Measurements from ENCODE around the gene MAN1C1.

MAN1C1 gene

GRCh38 chr1:25571522-25571970 lies 45.0 kb upstream of the MAN1C1 start:
- TF ChIP-seq CTCF (IDR thresholded peaks at IDR 0.05; ENCODE audit: extremely low read depth, missing control alignments), result no peak
- no peak for DNase-seq (ENCODE audit: low spot score)

GRCh38 chr1:25572107-25572506 lies 44.5 kb upstream of the MAN1C1 start:
- no peak for DNase-seq (ENCODE audit: low spot score)
- TF ChIP-seq CTCF (IDR thresholded peaks at IDR 0.05; ENCODE audit: extremely low read depth, missing control alignments), result no peak

- TF ChIP-seq CTCF (IDR thresholded peaks at IDR 0.05; ENCODE audit: extremely low read depth, missing control alignments), result peak; percentile 72
- DNase-seq (ENCODE audit: low spot score), result peak; percentile 71
Measured at GRCh38 chr1:25572708-25573590, 43.6 kb upstream of the MAN1C1 start.

DNA sequence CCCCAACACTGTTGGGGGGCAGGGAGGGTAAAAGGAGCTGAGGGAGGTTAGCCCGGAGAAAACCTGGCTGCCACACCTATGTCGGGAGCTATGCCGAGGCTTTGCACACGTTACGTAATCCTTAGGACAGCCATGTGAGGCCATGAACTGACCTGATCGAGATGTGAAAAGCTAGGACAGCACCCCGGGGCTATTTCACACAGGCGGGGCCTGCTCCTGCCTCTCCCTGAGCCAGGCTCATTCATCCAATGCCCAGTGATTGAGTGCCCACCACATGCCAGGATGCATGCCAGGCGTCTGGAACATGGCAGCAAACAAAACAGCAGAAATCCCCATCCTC lies 43.0 kb upstream of the MAN1C1 start:
- DNase-seq (ENCODE audit: low spot score), result no peak

DNA sequence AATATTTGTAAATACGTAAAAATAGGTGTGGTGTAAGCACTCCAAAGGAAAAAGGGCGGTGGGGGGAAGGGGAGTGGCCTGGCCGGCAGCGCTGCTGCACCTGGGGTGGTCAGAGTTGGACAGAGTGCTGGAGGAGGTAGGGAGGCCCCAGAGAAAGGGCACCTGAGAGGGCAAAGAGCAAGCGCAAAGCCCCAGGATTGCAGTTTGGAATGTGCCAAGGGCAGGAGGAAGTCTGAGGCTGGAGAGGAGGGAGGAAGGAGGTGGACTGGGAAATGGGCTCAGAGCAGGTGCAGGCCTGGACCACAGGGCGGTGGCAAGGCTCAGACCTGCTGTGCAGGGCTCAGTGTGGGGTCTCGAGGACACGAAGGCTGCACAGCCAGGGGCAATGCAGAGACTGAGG lies 42.6 kb upstream of the MAN1C1 start:
- TF ChIP-seq CTCF (IDR thresholded peaks at IDR 0.05; ENCODE audit: extremely low read depth, missing control alignments), result no peak
- DNase-seq (ENCODE audit: low spot score), result no peak

More for the DNA sequence above, 43.0 kb upstream of the MAN1C1 start:
- TF ChIP-seq CTCF (IDR thresholded peaks at IDR 0.05; ENCODE audit: extremely low read depth, missing control alignments), result no peak

- no peak for TF ChIP-seq CTCF (IDR thresholded peaks at IDR 0.05; ENCODE audit: extremely low read depth, missing control alignments)
- no peak for DNase-seq (ENCODE audit: low spot score)
Measured at GRCh38 chr1:25575191-25575590, 41.4 kb upstream of the MAN1C1 start.

DNA sequence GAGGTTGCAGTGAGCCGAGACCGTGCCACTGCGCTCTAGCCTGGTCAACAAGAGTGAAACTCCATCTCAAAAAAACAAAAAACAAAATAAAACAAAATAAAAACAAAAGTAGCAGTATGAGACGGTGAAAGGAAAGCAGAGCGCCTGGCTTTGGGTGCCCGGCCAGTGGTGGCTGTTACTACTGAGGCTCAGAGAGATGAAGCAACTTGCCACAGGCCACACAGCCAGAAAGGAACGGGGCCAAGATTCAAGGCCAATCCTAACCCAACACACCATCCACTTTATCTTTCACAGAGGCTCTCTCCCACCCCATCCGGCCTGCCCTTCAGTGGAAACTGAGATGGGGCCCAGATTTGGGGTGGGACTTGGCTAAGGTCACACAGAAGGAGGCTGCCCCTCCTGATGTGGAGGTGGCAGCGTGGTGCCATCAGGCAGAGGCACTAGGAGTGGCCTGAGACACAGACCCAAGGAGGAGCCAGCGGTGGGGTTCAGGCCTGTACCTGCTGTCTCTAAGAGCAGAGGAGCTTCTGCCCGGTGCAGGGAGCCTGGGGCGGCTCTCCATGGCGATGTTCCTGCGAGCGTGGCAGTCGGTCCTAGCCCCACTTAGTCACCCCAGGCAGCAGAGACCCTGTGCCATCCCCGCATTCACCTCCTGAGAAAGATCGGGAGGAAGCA lies 40.0 kb upstream of the MAN1C1 start:
- no peak for TF ChIP-seq CTCF (IDR thresholded peaks at IDR 0.05; ENCODE audit: extremely low read depth, missing control alignments)
- DNase-seq (ENCODE audit: low spot score), result no peak

Measured in GM20000 (cell line).